OCI-LY7 (cell line): Measurements from ENCODE around the gene PROSER2.

Experiments
- EZH2phosphoT487 ChIP-seq: fragments of 200-600 bp; sonication (generic); IDR thresholded peaks from 2 replicates; pipeline ENCODE4 v1.6.1; 2018; ENCODE audit warnings: low read depth, borderline replicate concordance, mild to moderate bottlenecking, mixed run types, antibody characterized with exemption, low read length, moderate library complexity, mixed read lengths
- TF ChIP-seq, protein P1 (sequence below): fragments of 200-600 bp; sonication (generic); conservative IDR thresholded peaks from 2 replicates; pipeline ENCODE4 v1.5.1; 2014; ENCODE audit warnings: mild to moderate bottlenecking, antibody characterized with exemption, low read length, moderate library complexity, mixed read lengths

GRCh38 chr10:11854301-11854700 lies 31.1 kb downstream of the PROSER2 start:
- TF ChIP-seq, protein P1, sequence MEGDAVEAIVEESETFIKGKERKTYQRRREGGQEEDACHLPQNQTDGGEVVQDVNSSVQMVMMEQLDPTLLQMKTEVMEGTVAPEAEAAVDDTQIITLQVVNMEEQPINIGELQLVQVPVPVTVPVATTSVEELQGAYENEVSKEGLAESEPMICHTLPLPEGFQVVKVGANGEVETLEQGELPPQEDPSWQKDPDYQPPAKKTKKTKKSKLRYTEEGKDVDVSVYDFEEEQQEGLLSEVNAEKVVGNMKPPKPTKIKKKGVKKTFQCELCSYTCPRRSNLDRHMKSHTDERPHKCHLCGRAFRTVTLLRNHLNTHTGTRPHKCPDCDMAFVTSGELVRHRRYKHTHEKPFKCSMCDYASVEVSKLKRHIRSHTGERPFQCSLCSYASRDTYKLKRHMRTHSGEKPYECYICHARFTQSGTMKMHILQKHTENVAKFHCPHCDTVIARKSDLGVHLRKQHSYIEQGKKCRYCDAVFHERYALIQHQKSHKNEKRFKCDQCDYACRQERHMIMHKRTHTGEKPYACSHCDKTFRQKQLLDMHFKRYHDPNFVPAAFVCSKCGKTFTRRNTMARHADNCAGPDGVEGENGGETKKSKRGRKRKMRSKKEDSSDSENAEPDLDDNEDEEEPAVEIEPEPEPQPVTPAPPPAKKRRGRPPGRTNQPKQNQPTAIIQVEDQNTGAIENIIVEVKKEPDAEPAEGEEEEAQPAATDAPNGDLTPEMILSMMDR = no peak
- TF ChIP-seq EZH2phosphoT487 = no peak
